ENCODE results near the gene STARD3.

- TF ChIP-seq CTCF (IDR thresholded peaks at IDR 0.05; ENCODE audit: poor library complexity) (no peak), EZH2phosphoT487 (IDR thresholded peaks at IDR 0.05; ENCODE audit: low read depth, severe bottlenecking, unreplicated experiment) (no peak), EZH2 (IDR thresholded peaks at IDR 0.05; ENCODE audit: borderline replicate concordance) (no peak)
Measured at GRCh38 chr17:39667262-39667944, 30.5 kb downstream of the STARD3 start.

All from hepatocyte (in vitro differentiated cells).